SK-N-SH (cell line): ENCODE results near the gene GNB1L.

Experiments used
- EP300 ChIP-seq, 2 experiments: IDR thresholded peaks; 2 replicates each; pipeline versions ENCODE4 v1.4.0 to v1.6.1; 2012; ENCODE audit warnings: borderline replicate concordance in 1 of 2, low read depth in 1 of 2, low read length in 1 of 2
- EZH2phosphoT487 ChIP-seq: fragments of 200-600 bp; sonication (generic); IDR thresholded peaks from 2 replicates; pipeline ENCODE4 v1.6.1; 2017; ENCODE audit warnings: low read depth, mixed run types, mild to moderate bottlenecking, antibody characterized with exemption, moderate library complexity, borderline replicate concordance
- FOXM1 ChIP-seq: IDR thresholded peaks from 2 replicates; pipeline ENCODE4 v1.4.0; 2012; ENCODE audit warnings: low read depth, mild to moderate bottlenecking
- NFIC ChIP-seq: IDR thresholded peaks from 2 replicates; pipeline ENCODE4 v1.4.0; 2012; ENCODE audit warnings: borderline replicate concordance
- POLR2AphosphoS5 ChIP-seq: IDR thresholded peaks from 2 replicates; pipeline ENCODE4 v1.6.1; 2012; ENCODE audit warnings: low read depth, low read length
- RCOR1 ChIP-seq: fragments of 150-350 bp; IDR thresholded peaks from 2 replicates; pipeline ENCODE4 v1.6.1; 2017; ENCODE audit warnings: antibody characterized with exemption, low read length
- YY1 ChIP-seq: IDR thresholded peaks from 2 replicates; pipeline ENCODE4 v1.4.0; 2012; ENCODE audit warnings: low read depth, mild to moderate bottlenecking
- TF ChIP-seq, protein P1 (sequence below): IDR thresholded peaks from 2 replicates; pipeline ENCODE4 v1.6.1; 2012; ENCODE audit warnings: mild to moderate bottlenecking, low read depth, low read length, moderate library complexity
- TF ChIP-seq, protein P2 (sequence below): fragments of 200-600 bp; sonication (generic); IDR thresholded peaks from 2 replicates; pipeline ENCODE4 v1.6.1; 2017; ENCODE audit warnings: antibody characterized with exemption, mild to moderate bottlenecking, moderate library complexity

DNA sequence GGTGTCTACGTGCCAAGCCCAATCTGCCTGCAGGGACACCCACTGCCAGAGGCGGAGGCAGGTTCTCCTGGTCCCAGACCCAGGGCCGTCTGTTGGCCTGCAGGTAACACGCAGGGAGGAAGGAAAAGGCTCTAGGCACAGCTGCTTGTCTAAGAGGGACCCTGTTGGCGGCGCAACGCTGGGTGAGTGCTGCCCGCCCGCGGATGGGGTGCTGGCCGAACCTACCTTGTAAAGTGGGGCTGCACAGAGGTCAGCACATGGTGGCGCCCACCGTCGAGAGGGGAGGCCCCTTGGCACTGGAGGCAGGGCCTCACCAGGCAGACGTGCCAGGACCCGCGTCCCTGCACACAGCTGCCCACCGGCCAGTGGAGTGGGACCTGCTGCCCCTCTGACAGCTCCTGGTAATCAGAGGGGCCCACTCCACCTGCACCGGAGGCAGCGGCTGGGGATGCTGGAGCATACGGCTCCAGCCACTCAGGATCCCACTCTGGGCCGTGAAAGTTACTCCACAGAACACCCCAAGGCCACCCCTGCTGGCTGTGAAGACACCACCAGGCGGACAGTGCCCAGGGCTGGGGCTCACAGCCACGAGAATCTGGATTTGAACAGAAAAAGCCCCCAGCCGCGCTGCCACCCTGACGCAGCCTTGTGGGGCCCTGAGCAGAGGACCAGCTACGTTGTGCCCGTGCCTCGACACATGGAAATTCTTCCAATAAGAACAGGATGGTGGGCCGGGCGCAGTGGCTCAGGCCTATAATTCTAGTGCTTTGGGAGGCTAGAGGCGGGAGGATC is 70.1 kb downstream of the GNB1L start:
- no peak for TF ChIP-seq EZH2phosphoT487
- no peak for TF ChIP-seq FOXM1
- TF ChIP-seq, protein P1, sequence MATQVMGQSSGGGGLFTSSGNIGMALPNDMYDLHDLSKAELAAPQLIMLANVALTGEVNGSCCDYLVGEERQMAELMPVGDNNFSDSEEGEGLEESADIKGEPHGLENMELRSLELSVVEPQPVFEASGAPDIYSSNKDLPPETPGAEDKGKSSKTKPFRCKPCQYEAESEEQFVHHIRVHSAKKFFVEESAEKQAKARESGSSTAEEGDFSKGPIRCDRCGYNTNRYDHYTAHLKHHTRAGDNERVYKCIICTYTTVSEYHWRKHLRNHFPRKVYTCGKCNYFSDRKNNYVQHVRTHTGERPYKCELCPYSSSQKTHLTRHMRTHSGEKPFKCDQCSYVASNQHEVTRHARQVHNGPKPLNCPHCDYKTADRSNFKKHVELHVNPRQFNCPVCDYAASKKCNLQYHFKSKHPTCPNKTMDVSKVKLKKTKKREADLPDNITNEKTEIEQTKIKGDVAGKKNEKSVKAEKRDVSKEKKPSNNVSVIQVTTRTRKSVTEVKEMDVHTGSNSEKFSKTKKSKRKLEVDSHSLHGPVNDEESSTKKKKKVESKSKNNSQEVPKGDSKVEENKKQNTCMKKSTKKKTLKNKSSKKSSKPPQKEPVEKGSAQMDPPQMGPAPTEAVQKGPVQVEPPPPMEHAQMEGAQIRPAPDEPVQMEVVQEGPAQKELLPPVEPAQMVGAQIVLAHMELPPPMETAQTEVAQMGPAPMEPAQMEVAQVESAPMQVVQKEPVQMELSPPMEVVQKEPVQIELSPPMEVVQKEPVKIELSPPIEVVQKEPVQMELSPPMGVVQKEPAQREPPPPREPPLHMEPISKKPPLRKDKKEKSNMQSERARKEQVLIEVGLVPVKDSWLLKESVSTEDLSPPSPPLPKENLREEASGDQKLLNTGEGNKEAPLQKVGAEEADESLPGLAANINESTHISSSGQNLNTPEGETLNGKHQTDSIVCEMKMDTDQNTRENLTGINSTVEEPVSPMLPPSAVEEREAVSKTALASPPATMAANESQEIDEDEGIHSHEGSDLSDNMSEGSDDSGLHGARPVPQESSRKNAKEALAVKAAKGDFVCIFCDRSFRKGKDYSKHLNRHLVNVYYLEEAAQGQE: no peak
- TF ChIP-seq NFIC: no peak
- TF ChIP-seq POLR2AphosphoS5: no peak
- no peak for TF ChIP-seq EP300 (IDR thresholded peaks at IDR 0.05; ENCODE audit: borderline replicate concordance in 1 of 2, low read depth in 1 of 2, low read length in 1 of 2)
- TF ChIP-seq, protein P2, sequence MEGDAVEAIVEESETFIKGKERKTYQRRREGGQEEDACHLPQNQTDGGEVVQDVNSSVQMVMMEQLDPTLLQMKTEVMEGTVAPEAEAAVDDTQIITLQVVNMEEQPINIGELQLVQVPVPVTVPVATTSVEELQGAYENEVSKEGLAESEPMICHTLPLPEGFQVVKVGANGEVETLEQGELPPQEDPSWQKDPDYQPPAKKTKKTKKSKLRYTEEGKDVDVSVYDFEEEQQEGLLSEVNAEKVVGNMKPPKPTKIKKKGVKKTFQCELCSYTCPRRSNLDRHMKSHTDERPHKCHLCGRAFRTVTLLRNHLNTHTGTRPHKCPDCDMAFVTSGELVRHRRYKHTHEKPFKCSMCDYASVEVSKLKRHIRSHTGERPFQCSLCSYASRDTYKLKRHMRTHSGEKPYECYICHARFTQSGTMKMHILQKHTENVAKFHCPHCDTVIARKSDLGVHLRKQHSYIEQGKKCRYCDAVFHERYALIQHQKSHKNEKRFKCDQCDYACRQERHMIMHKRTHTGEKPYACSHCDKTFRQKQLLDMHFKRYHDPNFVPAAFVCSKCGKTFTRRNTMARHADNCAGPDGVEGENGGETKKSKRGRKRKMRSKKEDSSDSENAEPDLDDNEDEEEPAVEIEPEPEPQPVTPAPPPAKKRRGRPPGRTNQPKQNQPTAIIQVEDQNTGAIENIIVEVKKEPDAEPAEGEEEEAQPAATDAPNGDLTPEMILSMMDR: no peak
- TF ChIP-seq YY1: no peak
- no peak for TF ChIP-seq RCOR1
